ENCODE measurements around the gene GNA14.

DNA sequence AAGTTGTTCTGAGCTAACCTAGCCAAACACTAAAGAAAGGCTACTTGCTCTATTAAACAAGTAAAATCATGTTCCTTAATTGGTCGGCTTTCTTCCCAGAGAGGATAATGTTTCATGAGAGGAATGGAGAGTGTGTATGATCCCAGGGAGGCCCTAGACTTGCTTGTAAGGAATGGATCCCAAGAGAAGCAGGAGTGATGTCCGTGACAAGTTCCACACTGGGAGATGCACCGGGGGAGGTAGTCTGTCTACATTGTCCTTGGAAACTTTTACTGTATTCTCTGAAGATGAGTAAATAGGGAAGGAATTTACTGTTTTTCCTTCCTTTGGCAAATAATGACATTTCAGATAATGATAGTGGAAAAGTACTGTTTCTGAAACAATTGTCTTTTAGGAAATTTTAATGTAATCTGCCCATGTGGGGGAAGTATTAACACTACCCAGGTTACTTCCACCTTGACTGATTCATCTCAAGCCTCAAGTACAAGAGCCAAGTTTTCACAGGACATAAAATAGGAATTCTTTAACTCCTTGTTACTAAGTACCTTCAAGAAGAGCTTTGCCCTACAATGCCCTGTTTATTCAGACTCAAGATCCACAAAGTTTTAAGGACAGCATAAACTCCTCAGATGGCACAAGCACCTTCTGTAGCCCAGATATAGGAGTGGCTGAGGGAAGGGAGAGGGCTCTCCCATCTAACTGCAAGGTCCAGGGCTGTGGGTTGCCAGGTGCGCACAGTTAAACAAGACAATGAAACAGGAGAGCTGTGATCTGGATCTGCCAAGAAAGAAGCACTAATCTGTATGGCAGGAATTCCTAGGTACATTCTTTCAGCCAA, 152.1 kb downstream of the GNA14 start:
- TF ChIP-seq, protein P1, sequence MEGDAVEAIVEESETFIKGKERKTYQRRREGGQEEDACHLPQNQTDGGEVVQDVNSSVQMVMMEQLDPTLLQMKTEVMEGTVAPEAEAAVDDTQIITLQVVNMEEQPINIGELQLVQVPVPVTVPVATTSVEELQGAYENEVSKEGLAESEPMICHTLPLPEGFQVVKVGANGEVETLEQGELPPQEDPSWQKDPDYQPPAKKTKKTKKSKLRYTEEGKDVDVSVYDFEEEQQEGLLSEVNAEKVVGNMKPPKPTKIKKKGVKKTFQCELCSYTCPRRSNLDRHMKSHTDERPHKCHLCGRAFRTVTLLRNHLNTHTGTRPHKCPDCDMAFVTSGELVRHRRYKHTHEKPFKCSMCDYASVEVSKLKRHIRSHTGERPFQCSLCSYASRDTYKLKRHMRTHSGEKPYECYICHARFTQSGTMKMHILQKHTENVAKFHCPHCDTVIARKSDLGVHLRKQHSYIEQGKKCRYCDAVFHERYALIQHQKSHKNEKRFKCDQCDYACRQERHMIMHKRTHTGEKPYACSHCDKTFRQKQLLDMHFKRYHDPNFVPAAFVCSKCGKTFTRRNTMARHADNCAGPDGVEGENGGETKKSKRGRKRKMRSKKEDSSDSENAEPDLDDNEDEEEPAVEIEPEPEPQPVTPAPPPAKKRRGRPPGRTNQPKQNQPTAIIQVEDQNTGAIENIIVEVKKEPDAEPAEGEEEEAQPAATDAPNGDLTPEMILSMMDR (IDR thresholded peaks at IDR 0.05) = no peak
- no peak for TF ChIP-seq POLR2A (IDR thresholded peaks at IDR 0.05)
